RWPE2 (cell line): Measurements from ENCODE around the gene CSNK1G2.

Experiments used
- ATAC-seq: fragments of 200-7000 bp; cut with Tn5 transposase; 3 replicates; pipeline ENCODE4 v1.9.1; 2021; ENCODE audit warnings: low read depth
- DNase-seq: peaks from one replicate; pipeline ENCODE4 v3.0.0-alpha.2; 2020; ENCODE audit warnings: low spot score
- H3K27ac ChIP-seq: fragments of 450-650 bp; 2 replicates; pipeline ENCODE4 v1.5.1; 2017; ENCODE audit warnings: mild to moderate bottlenecking; ENCODE audit not compliant: poor library complexity, severe bottlenecking
- H3K27me3 ChIP-seq: fragments of 250-450 bp; sonication (Bioruptor Pico); 2 replicates; pipeline ENCODE4 v1.5.1; 2021; ENCODE audit warnings: mild to moderate bottlenecking, moderate library complexity; ENCODE audit not compliant: insufficient read depth, poor library complexity, severe bottlenecking
- H3K36me3 ChIP-seq: fragments of 250-450 bp; sonication (Bioruptor Pico); 2 replicates; pipeline ENCODE4 v1.5.1; 2020; ENCODE audit warnings: low read depth, mild to moderate bottlenecking, moderate library complexity
- H3K4me1 ChIP-seq: fragments of 250-450 bp; sonication (Bioruptor Pico); 2 replicates; pipeline ENCODE4 v1.5.1; 2021; ENCODE audit warnings: mild to moderate bottlenecking, moderate library complexity; ENCODE audit not compliant: insufficient read depth, poor library complexity, severe bottlenecking
- H3K4me3 ChIP-seq: fragments of 250-450 bp; sonication (Bioruptor Pico); 2 replicates; pipeline ENCODE4 v1.5.1; 2021; ENCODE audit warnings: mild to moderate bottlenecking, moderate library complexity; ENCODE audit not compliant: severe bottlenecking
- H3K9me3 ChIP-seq: fragments of 250-450 bp; sonication (Bioruptor Pico); 2 replicates; pipeline ENCODE4 v1.5.1; 2021; ENCODE audit warnings: mild to moderate bottlenecking, moderate library complexity; ENCODE audit not compliant: severe bottlenecking
- TF ChIP-seq, protein P1 (sequence below): fragments of 450-650 bp; IDR thresholded peaks from one replicate; pipeline ENCODE4 v1.5.1; 2017; ENCODE audit warnings: mild to moderate bottlenecking, moderate library complexity; ENCODE audit not compliant: poor library complexity, severe bottlenecking

Gene CSNK1G2

DNA sequence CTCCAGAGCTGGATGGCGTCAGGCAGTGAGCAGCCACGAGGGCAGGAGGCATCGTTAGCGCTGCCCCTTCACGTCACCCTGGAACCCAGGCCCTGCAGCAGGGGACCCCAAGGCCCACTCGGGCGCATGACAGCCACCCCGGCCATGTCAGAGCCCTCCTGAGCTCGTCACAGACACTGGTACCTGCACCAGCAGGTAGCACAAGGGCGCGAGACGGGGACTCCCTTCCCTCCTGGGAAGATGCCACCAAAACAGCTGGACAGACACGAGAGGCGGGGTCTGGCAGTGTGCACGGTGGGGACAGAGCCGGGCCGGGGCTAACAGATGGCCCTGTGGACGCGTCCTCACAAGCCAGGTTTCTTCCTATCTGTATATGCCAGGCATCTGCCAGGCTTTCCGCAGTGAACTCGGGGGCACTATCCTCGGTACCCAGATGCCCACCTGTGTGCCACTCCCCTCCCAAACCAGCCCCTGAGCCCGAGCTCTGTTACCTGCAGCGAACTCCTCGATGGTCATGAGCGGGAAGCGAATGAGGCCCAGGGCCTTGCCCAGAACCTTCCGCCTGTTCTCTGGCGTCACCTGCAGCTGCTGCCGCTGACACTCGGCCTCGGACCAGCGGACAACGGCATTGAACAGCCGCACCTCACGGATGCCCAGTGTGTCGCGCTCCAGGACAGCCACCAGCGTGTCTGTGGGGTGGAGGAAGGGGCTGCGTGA is 48.7 kb downstream of the CSNK1G2 start:
- peaks cover 54% of the 10 kb centered on the region for H3K36me3 ChIP-seq
- no peak overlapping the region for H3K4me3 ChIP-seq
- no peak for ATAC-seq

DNA sequence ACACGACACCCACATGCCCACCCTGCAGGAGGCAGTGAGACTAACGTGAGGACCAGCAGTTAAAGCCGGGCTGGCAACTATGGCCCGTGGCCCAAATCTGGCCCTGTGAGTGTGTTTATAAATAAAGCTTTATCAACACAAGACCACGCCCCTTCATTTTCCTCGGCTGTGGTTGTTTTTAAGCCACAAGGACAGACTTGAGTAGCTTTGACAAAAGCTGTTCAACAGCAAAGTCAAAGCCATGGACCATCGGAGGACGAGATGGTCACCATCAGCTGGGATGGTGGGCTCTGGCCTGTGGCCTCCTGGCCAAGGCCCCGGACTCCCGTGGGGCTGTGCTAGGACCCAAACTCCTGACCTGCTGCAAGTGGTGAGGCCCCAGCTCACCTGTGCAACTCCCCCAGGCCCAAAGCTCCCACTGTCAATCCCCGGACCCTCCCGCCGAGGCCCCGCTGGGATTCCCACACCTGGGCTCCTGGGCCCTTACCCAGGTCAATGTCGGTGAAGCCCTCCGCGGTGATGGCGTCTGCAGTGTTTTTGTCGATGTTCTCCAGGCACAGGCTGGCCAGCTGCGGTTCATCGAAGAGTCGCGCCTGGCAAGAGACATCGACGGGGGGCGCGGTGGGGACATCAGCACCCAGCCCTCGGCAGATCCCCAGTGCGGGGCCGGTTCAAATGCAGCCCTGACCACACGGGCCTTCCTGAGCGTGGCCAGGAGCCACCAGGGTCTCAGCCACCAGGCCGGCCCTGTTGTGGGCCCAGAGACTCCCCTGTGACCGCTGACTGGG is 49.5 kb downstream of the CSNK1G2 start:
- DNase-seq (peak; percentile 54), ATAC-seq (no peak)
- H3K36me3 ChIP-seq: peaks cover 54% of the 10 kb centered on the region
- no peak overlapping the region for H3K27ac ChIP-seq
- no peak overlapping the region for H3K4me3 ChIP-seq
- no peaks in the 10 kb centered on the region for H3K27me3 ChIP-seq
- H3K9me3 ChIP-seq: no peaks in the 10 kb centered on the region
- TF ChIP-seq, protein P1, sequence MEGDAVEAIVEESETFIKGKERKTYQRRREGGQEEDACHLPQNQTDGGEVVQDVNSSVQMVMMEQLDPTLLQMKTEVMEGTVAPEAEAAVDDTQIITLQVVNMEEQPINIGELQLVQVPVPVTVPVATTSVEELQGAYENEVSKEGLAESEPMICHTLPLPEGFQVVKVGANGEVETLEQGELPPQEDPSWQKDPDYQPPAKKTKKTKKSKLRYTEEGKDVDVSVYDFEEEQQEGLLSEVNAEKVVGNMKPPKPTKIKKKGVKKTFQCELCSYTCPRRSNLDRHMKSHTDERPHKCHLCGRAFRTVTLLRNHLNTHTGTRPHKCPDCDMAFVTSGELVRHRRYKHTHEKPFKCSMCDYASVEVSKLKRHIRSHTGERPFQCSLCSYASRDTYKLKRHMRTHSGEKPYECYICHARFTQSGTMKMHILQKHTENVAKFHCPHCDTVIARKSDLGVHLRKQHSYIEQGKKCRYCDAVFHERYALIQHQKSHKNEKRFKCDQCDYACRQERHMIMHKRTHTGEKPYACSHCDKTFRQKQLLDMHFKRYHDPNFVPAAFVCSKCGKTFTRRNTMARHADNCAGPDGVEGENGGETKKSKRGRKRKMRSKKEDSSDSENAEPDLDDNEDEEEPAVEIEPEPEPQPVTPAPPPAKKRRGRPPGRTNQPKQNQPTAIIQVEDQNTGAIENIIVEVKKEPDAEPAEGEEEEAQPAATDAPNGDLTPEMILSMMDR: no peak
- no peaks in the 10 kb centered on the region for H3K4me1 ChIP-seq

More for the DNA sequence above, 48.7 kb downstream of the CSNK1G2 start:
- peak; percentile 55 for DNase-seq
- Histone ChIP-seq H3K27ac (no peak overlapping the region), H3K4me1 (no peaks in the 10 kb centered on the region), H3K27me3 (no peaks in the 10 kb centered on the region), H3K9me3 (no peaks in the 10 kb centered on the region)
- TF ChIP-seq, protein P1: no peak

DNA sequence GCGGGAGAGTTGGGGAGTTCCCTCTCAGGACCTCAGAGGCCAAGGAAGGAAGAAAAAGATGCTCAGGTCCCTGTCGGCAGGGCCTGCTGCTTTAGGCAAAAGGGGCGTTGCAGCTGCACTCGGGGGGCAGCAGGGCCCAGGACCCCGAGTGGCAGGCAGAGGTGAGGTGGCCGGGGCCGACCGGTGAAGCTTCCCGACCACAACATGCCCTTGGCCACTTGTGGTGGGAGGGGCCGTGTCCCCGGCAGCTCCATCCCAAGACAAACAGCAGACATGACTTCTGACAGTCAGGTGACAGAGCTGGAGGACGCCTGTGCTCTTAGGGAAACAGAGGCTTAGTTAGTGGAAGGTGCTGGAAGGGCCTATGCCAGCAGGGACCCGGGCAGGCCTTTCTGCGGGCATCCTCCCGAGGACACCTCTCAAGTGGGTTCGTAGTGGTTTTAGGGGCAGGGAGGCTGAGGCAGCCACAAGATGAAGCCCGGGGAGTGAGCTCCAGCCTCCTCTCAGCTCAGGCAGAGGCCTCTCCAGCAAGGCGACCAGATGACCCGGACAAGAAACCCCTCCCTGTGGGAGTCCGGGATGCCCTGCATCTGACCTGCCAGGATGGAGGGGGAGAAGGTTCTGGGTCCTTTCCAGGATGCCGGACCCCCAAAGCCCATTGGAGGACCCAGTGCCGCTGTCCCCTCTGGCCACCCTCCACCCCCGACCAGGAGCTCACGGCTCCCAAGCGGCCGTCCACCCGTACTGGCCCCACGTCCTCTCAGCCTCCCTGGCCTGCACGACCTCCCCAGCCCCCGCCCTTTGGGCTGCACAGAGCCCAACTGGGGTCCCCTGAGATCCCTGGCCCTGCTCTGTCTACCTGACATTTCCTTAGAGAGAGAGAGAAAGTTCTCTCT is 50.3 kb downstream of the CSNK1G2 start:
- TF ChIP-seq, protein P1: no peak
- no peak overlapping the region for H3K27ac ChIP-seq
- H3K4me1 ChIP-seq: no peaks in the 10 kb centered on the region
- peaks cover 60% of the 10 kb centered on the region for H3K36me3 ChIP-seq
- no peaks in the 10 kb centered on the region for H3K9me3 ChIP-seq
- ATAC-seq (no peak), DNase-seq (no peak)
- H3K4me3 ChIP-seq: no peak overlapping the region
- no peaks in the 10 kb centered on the region for H3K27me3 ChIP-seq

- H3K4me3 ChIP-seq: no peak overlapping the region
- ATAC-seq (no peak), DNase-seq (peak; percentile 55)
- no peaks in the 10 kb centered on the region for H3K9me3 ChIP-seq
- peaks cover 57% of the 10 kb centered on the region for H3K36me3 ChIP-seq
- TF ChIP-seq, protein P1: no peak
- no peak overlapping the region for H3K27ac ChIP-seq
- H3K27me3 ChIP-seq: no peaks in the 10 kb centered on the region
- no peaks in the 10 kb centered on the region for H3K4me1 ChIP-seq
Observed at GRCh38 chr19:1992759-1993260, 51.8 kb downstream of the CSNK1G2 start.
